ENCODE results near the gene ADAMTSL1. TPM values are rescaled to one million over a fixed set of nuclear protein-coding genes. Genes with fewer than 3 reads are reported as not detected.

Gene ADAMTSL1
- total and polyA plus RNA-seq, 2 of the 8 experiments (the other 6 are each of a cell fraction or from before 2014, with no cell fraction given): 0.84 to 1.1 TPM

DNA sequence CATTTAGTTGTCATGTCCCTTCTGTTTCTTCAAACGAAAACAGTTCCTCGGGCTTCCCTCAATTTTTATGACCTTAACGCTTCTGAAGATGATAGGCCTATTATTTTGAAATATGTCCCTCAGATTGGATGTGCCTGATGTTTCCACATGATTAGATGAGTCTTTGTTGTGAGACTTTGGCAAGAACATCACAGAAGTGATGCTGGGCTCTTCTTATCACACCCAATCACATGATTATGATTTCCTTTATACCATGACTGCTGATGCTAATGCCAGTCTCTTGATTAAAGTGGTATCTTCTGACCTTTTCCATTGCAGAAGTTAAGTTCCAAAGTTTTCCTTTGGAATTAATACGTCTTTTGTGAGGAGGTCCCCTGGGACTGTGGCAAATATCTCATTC, 383.4 kb downstream of the ADAMTSL1 start:
- no peak for FAIRE-seq
- CTCF ChIA-PET (ENCODE audit: partially characterized antibody): no interaction called here
- POLR2A ChIA-PET (ENCODE audit: partially characterized antibody): no interaction called here
- TF ChIP-seq KDM1A (IDR thresholded peaks at IDR 0.05; ENCODE audit: borderline replicate concordance, low read length) (no peak), ATF2 (IDR thresholded peaks at IDR 0.05; ENCODE audit: low read length) (no peak)

More for the DNA sequence above, 383.4 kb downstream of the ADAMTSL1 start:
- Histone ChIP-seq H3K36me3 (ENCODE audit: control insufficient read depth in 2 of 4, insufficient read depth in 4 of 4, low read length in 3 of 4) (no peaks in the 10 kb centered on the region), H3K4ac (replicated peaks; ENCODE audit: insufficient read length, low read depth, low read length) (no peak overlapping the region), H3K14ac (ENCODE audit: insufficient read length) (no peak overlapping the region), H4K20me1 (replicated peaks in 1 of 2; ENCODE audit: control insufficient read depth in 1 of 2, insufficient read depth in 2 of 2, low read length in 2 of 2) (no peaks in the 10 kb centered on the region), H4K8ac (ENCODE audit: extremely low read depth, insufficient read depth, low read length) (no peak overlapping the region), H3K4me1 (replicated peaks in 1 of 4; ENCODE audit: control insufficient read depth in 3 of 4, insufficient read depth in 4 of 4, low read length in 3 of 4) (peaks cover 0 to 6% (median 4%) of the 10 kb centered on the region in 4 experiments; a peak in 2 of 7 replicates), H3K27me3 (replicated peaks in 1 of 4; ENCODE audit: control insufficient read depth in 3 of 4, extremely low read depth in 1 of 4, insufficient read depth in 3 of 4, low read length in 3 of 4) (no peaks in the 10 kb centered on the region), H2BK5ac (ENCODE audit: low read depth, low read length) (no peak overlapping the region), H3K79me2 (ENCODE audit: control insufficient read depth in 1 of 2, insufficient read depth in 2 of 2, low read length in 2 of 2) (no peaks in the 10 kb centered on the region), H3K56ac (replicated peaks; ENCODE audit: insufficient read length, low read depth, low read length) (no peak overlapping the region), H3K27ac (ENCODE audit: low read depth, low read length) (no peak overlapping the region), H2BK12ac (ENCODE audit: low read depth, low read length) (no peak overlapping the region), H2AFZ (ENCODE audit: low read length) (no peak overlapping the region), H2BK120ac (replicated peaks; ENCODE audit: low read depth, low read length) (no peak overlapping the region), H3K18ac (ENCODE audit: extremely low read depth, low read length) (no peak overlapping the region), H3K9me3 (ENCODE audit: insufficient read depth in 2 of 2, low read depth in 1 of 2, low read length in 1 of 2) (no peaks in the 10 kb centered on the region), H2BK15ac (ENCODE audit: low read length) (no peak overlapping the region), H3K23ac (ENCODE audit: insufficient read length) (no peak overlapping the region), H2AK5ac (ENCODE audit: low read depth, low read length) (no peak overlapping the region), H2BK20ac (ENCODE audit: low read length) (no peak overlapping the region), H3K4me2 (ENCODE audit: insufficient read depth in 1 of 2, low read depth in 2 of 2, low read length in 2 of 2) (no peak overlapping the region), H3K79me1 (ENCODE audit: low read depth, low read length) (no peaks in the 10 kb centered on the region; the same call in 1 of the 2 replicates), H3K4me3 (ENCODE audit: extremely low read depth in 1 of 4, insufficient read depth in 2 of 4, low read depth in 3 of 4, low read length in 4 of 4) (no peak overlapping the region), H3K23me2 (ENCODE audit: low read depth, low read length) (no peaks in the 10 kb centered on the region), H3K9ac (replicated peaks in 1 of 4; ENCODE audit: extremely low read depth in 1 of 4, low read depth in 3 of 4, low read length in 3 of 4) (no peak overlapping the region), H4K91ac (replicated peaks; ENCODE audit: insufficient read length, low read length) (no peak overlapping the region), H4K5ac (ENCODE audit: insufficient read length, low read depth, low read length) (no peak overlapping the region)
- DNase-seq (ENCODE audit: low read depth in 1 of 2, low spot score in 2 of 2): no peak
- 88% methylated on average over 2 of the region's 4 CpGs; no CpG with 5 or more reads in 1 of the 2 experiments for WGBS, 2 experiments (ENCODE audit: extremely low coverage in 1 of 2, insufficient coverage in 1 of 2, insufficient read length in 1 of 2, insufficient replicate concordance in 2 of 2, low coverage in 1 of 2, low lambda C conversion rate in 2 of 2, missing lambda C conversion rate in 1 of 2)

Measured in H1 (cell line).